PFSK-1 (cell line): ENCODE data around the gene PLA2G4B.

Experiments used
- POLR2AphosphoS5 ChIP-seq: IDR thresholded peaks from 2 replicates; pipeline ENCODE4 v1.6.1; 2012; ENCODE audit warnings: low read depth, mild to moderate bottlenecking, control low read depth, low read length, moderate library complexity
- REST ChIP-seq, 2 experiments: IDR thresholded peaks; 2 replicates each; pipeline versions ENCODE4 v1.6.1 to v1.8.0; 2011 to 2012; ENCODE audit warnings: low read depth in 2 of 2, low read length in 2 of 2, control low read depth in 1 of 2, inconsistent platforms in 1 of 2, mild to moderate bottlenecking in 1 of 2, moderate library complexity in 1 of 2; ENCODE audit not compliant: insufficient read depth in 1 of 2
- SIN3A ChIP-seq: IDR thresholded peaks from 2 replicates; pipeline ENCODE4 v1.6.1; 2012; ENCODE audit warnings: mild to moderate bottlenecking, low read length, moderate library complexity, borderline replicate concordance; ENCODE audit not compliant: insufficient read depth
- TAF1 ChIP-seq: IDR thresholded peaks from 2 replicates; pipeline ENCODE4 v1.6.1; 2012; ENCODE audit warnings: low read length, control low read depth, borderline replicate concordance; ENCODE audit not compliant: insufficient read depth

- TF ChIP-seq SIN3A (no peak), TAF1 (no peak), REST (IDR thresholded peaks at IDR 0.05; ENCODE audit: insufficient read depth in 1 of 2, low read depth in 2 of 2, low read length in 2 of 2) (no peak), POLR2AphosphoS5 (no peak)
These were observed 32.0 kb downstream of the PLA2G4B start for GRCh38 chr15:41870689-41871081.
